ENCODE measurements around the gene EPB41L1.

The EPB41L1 gene

GRCh38 chr20:36155991-36156390 lies 1.5 kb downstream of the EPB41L1 start:
- DNase-seq, result no peak

- no peak for DNase-seq
Observed at GRCh38 chr20:36157610-36158009, 3.1 kb downstream of the EPB41L1 start.

GRCh38 chr20:36158160-36158741 lies 3.7 kb downstream of the EPB41L1 start:
- DNase-seq, result no peak

- no peak for DNase-seq
Observed at GRCh38 chr20:36159833-36160232, 5.3 kb downstream of the EPB41L1 start.

GRCh38 chr20:36162272-36162966 lies 7.9 kb downstream of the EPB41L1 start:
- no peak for DNase-seq

- no peak for DNase-seq
Observed at GRCh38 chr20:36167902-36168503, 13.5 kb downstream of the EPB41L1 start.

GRCh38 chr20:36170542-36171215 lies 16.1 kb downstream of the EPB41L1 start:
- DNase-seq, result no peak

GRCh38 chr20:36173451-36173933 lies 19.0 kb downstream of the EPB41L1 start:
- peak; percentile 94 for DNase-seq

GRCh38 chr20:36175016-36175415 lies 20.5 kb downstream of the EPB41L1 start:
- DNase-seq, result no peak

GRCh38 chr20:36175475-36175995 lies 21.0 kb downstream of the EPB41L1 start:
- no peak for DNase-seq

GRCh38 chr20:36177716-36178115 lies 23.2 kb downstream of the EPB41L1 start:
- no peak for DNase-seq

GRCh38 chr20:36179170-36179945 lies 24.8 kb downstream of the EPB41L1 start:
- DNase-seq, result peak; percentile 63

- no peak for DNase-seq
Observed at GRCh38 chr20:36180323-36180722, 25.8 kb downstream of the EPB41L1 start.

GRCh38 chr20:36181934-36182603 lies 27.5 kb downstream of the EPB41L1 start:
- DNase-seq, result no peak

GRCh38 chr20:36182604-36183154 lies 28.1 kb downstream of the EPB41L1 start:
- no peak for DNase-seq

GRCh38 chr20:36183155-36183944 lies 28.8 kb downstream of the EPB41L1 start:
- no peak for DNase-seq

- DNase-seq, result no peak
Observed at GRCh38 chr20:36184816-36185776, 30.6 kb downstream of the EPB41L1 start.

- no peak for DNase-seq
Observed at GRCh38 chr20:36193977-36194712, 39.6 kb downstream of the EPB41L1 start.

- no peak for DNase-seq
Observed at GRCh38 chr20:36196676-36197075, 42.1 kb downstream of the EPB41L1 start.

All from NCI-H146 (cell line).